Endothelial cell of umbilical vein (primary cell): ENCODE data around the gene FRMD4A.

Source experiments
- MYC ChIP-seq: IDR thresholded peaks from one replicate; pipeline ENCODE4 v1.6.1; 2011; ENCODE audit warnings: mild to moderate bottlenecking, low read depth, low read length
- TF ChIP-seq, protein P1 (sequence below), 2 donors: IDR thresholded peaks; 1 replicate in 1 of 2; 2 replicates in 1 of 2; pipeline ENCODE4 v1.5.1; 2011; ENCODE audit warnings: low read length in 2 of 2, mild to moderate bottlenecking in 2 of 2, moderate library complexity in 2 of 2, control low read depth in 1 of 2, inconsistent platforms in 1 of 2, low read depth in 1 of 2; ENCODE audit not compliant: insufficient read depth in 1 of 2; ENCODE audit errors: extremely low read depth in 1 of 2

DNA sequence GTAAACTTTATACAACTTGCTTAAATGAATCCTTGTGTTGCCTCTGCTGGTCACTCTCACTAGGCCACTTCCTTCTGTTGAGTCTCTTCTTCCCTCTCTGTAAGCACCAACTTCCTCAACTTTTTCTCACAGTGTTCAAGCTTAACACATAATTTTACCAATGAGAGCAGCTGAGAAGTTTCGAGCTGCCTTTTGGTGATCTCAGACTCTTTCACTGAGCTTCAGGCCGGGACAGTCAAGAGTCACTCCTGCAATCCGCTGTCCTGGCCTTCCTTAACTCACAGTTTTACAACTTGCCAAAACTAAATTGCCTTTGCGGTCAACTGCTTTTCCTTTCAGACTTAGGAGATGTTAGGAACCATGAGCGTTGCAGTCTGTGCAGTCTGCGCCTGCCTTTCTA lies 696.5 kb downstream of the FRMD4A start:
- no peak for TF ChIP-seq MYC
- TF ChIP-seq, protein P1, sequence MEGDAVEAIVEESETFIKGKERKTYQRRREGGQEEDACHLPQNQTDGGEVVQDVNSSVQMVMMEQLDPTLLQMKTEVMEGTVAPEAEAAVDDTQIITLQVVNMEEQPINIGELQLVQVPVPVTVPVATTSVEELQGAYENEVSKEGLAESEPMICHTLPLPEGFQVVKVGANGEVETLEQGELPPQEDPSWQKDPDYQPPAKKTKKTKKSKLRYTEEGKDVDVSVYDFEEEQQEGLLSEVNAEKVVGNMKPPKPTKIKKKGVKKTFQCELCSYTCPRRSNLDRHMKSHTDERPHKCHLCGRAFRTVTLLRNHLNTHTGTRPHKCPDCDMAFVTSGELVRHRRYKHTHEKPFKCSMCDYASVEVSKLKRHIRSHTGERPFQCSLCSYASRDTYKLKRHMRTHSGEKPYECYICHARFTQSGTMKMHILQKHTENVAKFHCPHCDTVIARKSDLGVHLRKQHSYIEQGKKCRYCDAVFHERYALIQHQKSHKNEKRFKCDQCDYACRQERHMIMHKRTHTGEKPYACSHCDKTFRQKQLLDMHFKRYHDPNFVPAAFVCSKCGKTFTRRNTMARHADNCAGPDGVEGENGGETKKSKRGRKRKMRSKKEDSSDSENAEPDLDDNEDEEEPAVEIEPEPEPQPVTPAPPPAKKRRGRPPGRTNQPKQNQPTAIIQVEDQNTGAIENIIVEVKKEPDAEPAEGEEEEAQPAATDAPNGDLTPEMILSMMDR (IDR thresholded peaks at IDR 0.05; ENCODE audit: extremely low read depth in 1 of 2, insufficient read depth in 1 of 2, low read depth in 1 of 2, low read length in 2 of 2): no peak
